ENCODE results near the gene PNMA8B.
"Not testable (repeated sequence)": the region's sequence is repeated elsewhere in the genome, so short reads cannot be mapped to it uniquely, and the experiment has no call there.

Gene PNMA8B

GRCh38 chr19:46514589-46515289, 19.1 kb upstream of the PNMA8B start:
- DNase-seq (ENCODE audit: low read depth, low spot score) = no peak

GRCh38 chr19:46513461-46514236, 18.0 kb upstream of the PNMA8B start:
- peak; percentile 72 for DNase-seq (ENCODE audit: low read depth, low spot score)

- DNase-seq (ENCODE audit: low read depth, low spot score) = no peak
These were observed 15.6 kb upstream of the PNMA8B start for GRCh38 chr19:46511237-46511636.

GRCh38 chr19:46508206-46508605, 12.5 kb upstream of the PNMA8B start:
- no peak for DNase-seq (ENCODE audit: low read depth, low spot score)

GRCh38 chr19:46503848-46504453, 8.3 kb upstream of the PNMA8B start:
- no peak for DNase-seq (ENCODE audit: low read depth, low spot score)

- DNase-seq (ENCODE audit: low read depth, low spot score) = no peak
These were observed 7.2 kb upstream of the PNMA8B start for GRCh38 chr19:46502891-46503290.

GRCh38 chr19:46499692-46500091, 4.0 kb upstream of the PNMA8B start:
- no peak for DNase-seq (ENCODE audit: low read depth, low spot score)

- no peak for DNase-seq (ENCODE audit: low read depth, low spot score)
These were observed 2.1 kb upstream of the PNMA8B start for GRCh38 chr19:46497773-46498172.

- DNase-seq (ENCODE audit: low read depth, low spot score) = not testable (repeated sequence)
These were observed 1.2 kb upstream of the PNMA8B start for GRCh38 chr19:46496886-46497285.

GRCh38 chr19:46496304-46496703, 637 bp upstream of the PNMA8B start:
- DNase-seq (ENCODE audit: low read depth, low spot score) = no peak

- DNase-seq (ENCODE audit: low read depth, low spot score) = no peak
These were observed 504 bp downstream of the PNMA8B start for GRCh38 chr19:46494941-46495785.

- DNase-seq (ENCODE audit: low read depth, low spot score) = no peak
These were observed 1.3 kb downstream of the PNMA8B start for GRCh38 chr19:46494146-46494940.

- DNase-seq (ENCODE audit: low read depth, low spot score) = no peak
These were observed 2.2 kb downstream of the PNMA8B start for GRCh38 chr19:46493236-46494145.

- DNase-seq (ENCODE audit: low read depth, low spot score) = no peak
These were observed 2.8 kb downstream of the PNMA8B start for GRCh38 chr19:46492841-46493235.

GRCh38 chr19:46491975-46492682, 3.5 kb downstream of the PNMA8B start:
- DNase-seq (ENCODE audit: low read depth, low spot score) = no peak

GRCh38 chr19:46490774-46491173, 4.9 kb downstream of the PNMA8B start:
- no peak for DNase-seq (ENCODE audit: low read depth, low spot score)

- DNase-seq (ENCODE audit: low read depth, low spot score) = no peak
These were observed 6.0 kb downstream of the PNMA8B start for GRCh38 chr19:46489445-46490272.

GRCh38 chr19:46488551-46488950, 7.1 kb downstream of the PNMA8B start:
- no peak for DNase-seq (ENCODE audit: low read depth, low spot score)
